HEK293 (cell line): Measurements from ENCODE around the gene MLXIPL.
"Not testable (repeated sequence)": the region's sequence is repeated elsewhere in the genome, so short reads cannot be mapped to it uniquely, and the experiment has no call there.

Experiments
- CTCF ChIA-PET: fragments of 350-600 bp; formaldehyde crosslinking; extraction: SDS; loops from one replicate; lab custom pipeline; 2021; ENCODE audit warnings: antibody characterized with exemption; lab: Yijun Ruan, JAX
- POLR2A ChIA-PET: fragments of 300-600 bp; formaldehyde crosslinking; extraction: SDS; loops from one replicate; lab custom pipeline; 2020; ENCODE audit warnings: antibody characterized with exemption, inconsistent platforms; lab: Yijun Ruan, JAX
- H3K27ac ChIP-seq: fragments of 200-500 bp; sonication (Bioruptor generic); 2 replicates; pipeline ENCODE4 v1.5.1; 2014; ENCODE audit warnings: low read depth, low read length, control low read depth, inconsistent platforms; ENCODE audit errors: extremely low read depth
- H3K36me3 ChIP-seq, 2 experiments: fragments of 200-500 bp in 1 of 2; sonication (Bioruptor generic) in 1 of 2; 1 replicate in 1 of 2; 2 replicates in 1 of 2; pipeline ENCODE4 v1.5.1; 2014 to 2017; ENCODE audit warnings: inconsistent platforms in 2 of 2, low read length in 2 of 2; ENCODE audit not compliant: control insufficient read depth in 2 of 2, insufficient read depth in 1 of 2
- H3K4me1 ChIP-seq: fragments of 200-500 bp; sonication (Bioruptor generic); 2 replicates; pipeline ENCODE4 v1.5.1; 2014; ENCODE audit warnings: mild to moderate bottlenecking, low read length, inconsistent platforms; ENCODE audit not compliant: control insufficient read depth, insufficient read depth
- H3K4me3 ChIP-seq: 2 replicates; pipeline ENCODE4 v1.5.1; 2011; ENCODE audit warnings: low read depth, mild to moderate bottlenecking, control low read depth, low read length, moderate library complexity
- H3K9me3 ChIP-seq: fragments of 200-500 bp; sonication (Bioruptor generic); 2 replicates; pipeline ENCODE4 v1.5.1; 2014; ENCODE audit warnings: low read depth, low read length, inconsistent platforms; ENCODE audit not compliant: control insufficient read depth, insufficient read depth
- FEZF1 ChIP-seq: fragments of 450-650 bp; formaldehyde crosslinking; IDR thresholded peaks from 2 replicates; pipeline ENCODE4 v1.5.1; 2016; ENCODE audit warnings: missing biosample characterization, missing genetic modification characterization
- HOXC10 ChIP-seq: sonication (generic); formaldehyde crosslinking; IDR thresholded peaks from 2 replicates; pipeline ENCODE4 v1.8.1; 2023; ENCODE audit warnings: mild to moderate bottlenecking, missing genetic modification reagents
- KLF7 ChIP-seq: fragments of 450-650 bp; formaldehyde crosslinking; IDR thresholded peaks from 2 replicates; pipeline ENCODE4 v1.5.1; 2016; ENCODE audit warnings: missing biosample characterization, missing genetic modification characterization, borderline replicate concordance
- YY1 ChIP-seq: fragments of 450-650 bp; formaldehyde crosslinking; IDR thresholded peaks from 2 replicates; pipeline ENCODE4 v1.5.1; 2018; ENCODE audit warnings: missing biosample characterization, missing genetic modification characterization
- ZNF169 ChIP-seq: fragments of 450-650 bp; formaldehyde crosslinking; IDR thresholded peaks from 2 replicates; pipeline ENCODE4 v1.5.1; 2016; ENCODE audit warnings: missing biosample characterization, missing genetic modification characterization
- ZNF18 ChIP-seq: fragments of 450-650 bp; formaldehyde crosslinking; IDR thresholded peaks from 2 replicates; pipeline ENCODE4 v1.5.1; 2016; ENCODE audit warnings: missing biosample characterization, missing genetic modification characterization
- ZNF266 ChIP-seq: fragments of 450-650 bp; formaldehyde crosslinking; IDR thresholded peaks from 2 replicates; pipeline ENCODE4 v1.5.1; 2016; ENCODE audit warnings: missing biosample characterization, missing genetic modification characterization, low read depth
- ZNF311 ChIP-seq: fragments of 450-650 bp; formaldehyde crosslinking; IDR thresholded peaks from 2 replicates; pipeline ENCODE4 v1.5.1; 2017; ENCODE audit warnings: missing biosample characterization, missing genetic modification characterization, borderline replicate concordance
- ZNF37A ChIP-seq: fragments of 450-650 bp; IDR thresholded peaks from 2 replicates; pipeline ENCODE4 v1.5.1; 2018; ENCODE audit warnings: missing biosample characterization, missing genetic modification characterization
- ZNF549 ChIP-seq: fragments of 450-650 bp; IDR thresholded peaks from 2 replicates; pipeline ENCODE4 v1.5.1; 2018; ENCODE audit warnings: missing biosample characterization, missing genetic modification characterization, mild to moderate bottlenecking, inconsistent platforms, moderate library complexity
- ZNF600 ChIP-seq: fragments of 450-650 bp; formaldehyde crosslinking; IDR thresholded peaks from 2 replicates; pipeline ENCODE4 v1.5.1; 2016; ENCODE audit warnings: missing biosample characterization, missing genetic modification characterization
- ZNF664 ChIP-seq: fragments of 450-650 bp; formaldehyde crosslinking; IDR thresholded peaks from 2 replicates; pipeline ENCODE4 v1.5.1; 2016; ENCODE audit warnings: missing biosample characterization, missing genetic modification characterization
- TF ChIP-seq, protein P1 (sequence below): fragments of 450-650 bp; formaldehyde crosslinking; IDR thresholded peaks from 2 replicates; pipeline ENCODE4 v1.5.1; 2017; ENCODE audit warnings: missing biosample characterization, missing genetic modification characterization
- TF ChIP-seq, protein P2 (sequence below): fragments of 450-650 bp; formaldehyde crosslinking; IDR thresholded peaks from 2 replicates; pipeline ENCODE4 v1.5.1; 2016; ENCODE audit warnings: missing biosample characterization, missing genetic modification characterization, borderline replicate concordance
- TF ChIP-seq, protein P3 (sequence below): sonication (generic); formaldehyde crosslinking; IDR thresholded peaks from 2 replicates; pipeline ENCODE4 v1.8.1; 2022; ENCODE audit warnings: mild to moderate bottlenecking, moderate library complexity, missing genetic modification reagents
- TF ChIP-seq, protein P4 (sequence below): fragments of 450-650 bp; formaldehyde crosslinking; conservative IDR thresholded peaks from 2 replicates; pipeline ENCODE4 v1.5.1; 2016; ENCODE audit warnings: low read depth, missing biosample characterization, missing genetic modification characterization
- TF ChIP-seq, protein P5 (sequence below): fragments of 450-650 bp; formaldehyde crosslinking; IDR thresholded peaks from 2 replicates; pipeline ENCODE4 v1.5.1; 2017; ENCODE audit warnings: missing biosample characterization, missing genetic modification characterization

MLXIPL gene

DNA sequence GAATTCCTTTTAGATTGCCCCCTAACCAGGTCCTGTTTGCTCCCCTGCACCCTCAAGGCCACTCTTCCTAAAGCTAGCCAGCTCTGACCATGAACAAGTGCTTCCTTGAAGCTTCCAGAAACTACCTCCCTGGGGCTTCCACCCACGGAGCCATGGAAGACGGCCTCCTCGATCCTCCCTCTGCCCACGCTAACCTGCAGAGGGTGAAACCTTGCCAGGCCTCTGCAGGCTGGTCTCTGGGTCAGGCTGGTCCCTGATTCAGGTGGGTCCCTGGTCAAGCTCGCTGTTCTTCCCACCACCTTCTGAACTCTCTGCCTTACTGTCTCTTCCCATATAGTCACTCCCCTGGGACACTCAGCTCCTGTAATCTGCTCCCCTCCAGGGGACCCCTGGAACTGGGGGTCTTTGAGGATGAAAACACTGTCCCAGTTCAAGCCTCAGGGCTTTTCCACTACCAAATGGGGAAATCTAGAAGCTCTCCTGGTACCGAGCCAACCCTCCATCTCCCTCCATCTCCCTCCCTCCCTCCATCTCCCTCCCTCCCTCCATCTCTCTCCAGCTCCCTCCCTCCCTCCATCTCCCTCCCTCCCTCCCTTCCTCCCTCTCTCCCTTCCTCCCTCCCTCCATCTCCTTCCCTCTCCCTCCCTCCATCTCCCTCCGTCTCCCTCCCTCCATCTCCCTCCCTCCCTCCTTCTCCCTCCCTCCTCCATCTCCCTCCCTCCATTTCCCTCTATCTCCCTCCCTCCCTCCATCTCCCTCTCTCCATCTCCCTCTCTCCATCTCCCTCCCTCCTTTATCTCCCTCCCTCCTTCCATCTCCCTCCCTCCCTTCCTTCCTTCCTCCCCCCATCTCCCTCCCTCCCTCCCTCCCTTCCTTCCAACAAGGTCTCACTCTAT, 2.9 kb downstream of the MLXIPL start (continued):
- TF ChIP-seq KLF7 = no peak
- no peak for TF ChIP-seq ZNF37A (tag by site-specific recombination)
- peak; percentile 98 for TF ChIP-seq ZNF169 (tag by site-specific recombination)
- no peak for TF ChIP-seq ZNF311 (tag by site-specific recombination)
- TF ChIP-seq, protein P1, sequence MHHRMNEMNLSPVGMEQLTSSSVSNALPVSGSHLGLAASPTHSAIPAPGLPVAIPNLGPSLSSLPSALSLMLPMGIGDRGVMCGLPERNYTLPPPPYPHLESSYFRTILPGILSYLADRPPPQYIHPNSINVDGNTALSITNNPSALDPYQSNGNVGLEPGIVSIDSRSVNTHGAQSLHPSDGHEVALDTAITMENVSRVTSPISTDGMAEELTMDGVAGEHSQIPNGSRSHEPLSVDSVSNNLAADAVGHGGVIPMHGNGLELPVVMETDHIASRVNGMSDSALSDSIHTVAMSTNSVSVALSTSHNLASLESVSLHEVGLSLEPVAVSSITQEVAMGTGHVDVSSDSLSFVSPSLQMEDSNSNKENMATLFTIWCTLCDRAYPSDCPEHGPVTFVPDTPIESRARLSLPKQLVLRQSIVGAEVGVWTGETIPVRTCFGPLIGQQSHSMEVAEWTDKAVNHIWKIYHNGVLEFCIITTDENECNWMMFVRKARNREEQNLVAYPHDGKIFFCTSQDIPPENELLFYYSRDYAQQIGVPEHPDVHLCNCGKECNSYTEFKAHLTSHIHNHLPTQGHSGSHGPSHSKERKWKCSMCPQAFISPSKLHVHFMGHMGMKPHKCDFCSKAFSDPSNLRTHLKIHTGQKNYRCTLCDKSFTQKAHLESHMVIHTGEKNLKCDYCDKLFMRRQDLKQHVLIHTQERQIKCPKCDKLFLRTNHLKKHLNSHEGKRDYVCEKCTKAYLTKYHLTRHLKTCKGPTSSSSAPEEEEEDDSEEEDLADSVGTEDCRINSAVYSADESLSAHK (tag by site-specific recombination) = no peak
- TF ChIP-seq YY1 (tag by site-specific recombination) = no peak
- TF ChIP-seq ZNF664 (tag by site-specific recombination) = no peak
- TF ChIP-seq ZNF600 = no peak
- no peak for TF ChIP-seq ZNF266 (tag by site-specific recombination)
- no peak for TF ChIP-seq FEZF1 (tag by site-specific recombination)
- TF ChIP-seq, all 188 proteins: peak for 6

- H3K4me3 ChIP-seq, H3K9me3 ChIP-seq, H3K27ac ChIP-seq, H3K4me1 ChIP-seq, POLR2A ChIA-PET, H3K36me3 ChIP-seq: not testable (repeated sequence)
- TF ChIP-seq ZNF18 = peak; percentile 94
- CTCF ChIA-PET = interaction anchor here (0.6 to 1.3 kb wide), 3 partner anchors 13 to 24 kb away, joined by 3 to 4 read pairs (median 3); no protein-coding TSS in a partner anchor
These were observed 4.9 kb downstream of the MLXIPL start for GRCh38 chr7:73619394-73619793.

DNA sequence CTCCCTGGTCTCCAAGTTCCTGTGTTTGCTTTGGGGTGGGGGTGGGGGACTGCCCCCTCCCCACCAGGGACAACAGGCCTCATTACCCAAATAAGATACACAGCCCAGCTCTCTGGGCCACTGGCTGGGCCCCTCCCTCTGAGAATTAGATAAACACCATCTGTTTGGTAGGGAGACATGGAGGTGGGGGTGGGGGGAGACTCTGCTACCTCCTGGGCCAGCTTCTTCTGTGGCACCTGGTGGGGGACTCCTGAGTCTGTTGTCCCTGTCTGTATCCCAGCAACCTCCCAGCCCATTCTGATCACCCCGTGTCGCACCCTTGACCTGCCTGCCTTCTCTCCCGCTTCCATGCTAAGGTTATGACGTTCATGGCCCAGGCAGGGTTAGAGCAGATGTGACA, 5.8 kb downstream of the MLXIPL start:
- H3K4me1 ChIP-seq = peaks cover 5% of the 10 kb centered on the region; the same call in 1 of the 2 replicates
- POLR2A ChIA-PET = no interaction called here
- no peak overlapping the region for H3K4me3 ChIP-seq
- CTCF ChIA-PET = no interaction called here
- H3K27ac ChIP-seq = no peak overlapping the region
- H3K9me3 ChIP-seq = no peaks in the 10 kb centered on the region
- H3K36me3 ChIP-seq = peaks cover 0 to 11% of the 10 kb centered on the region in 2 experiments; a peak in 1 of 3 replicates
- TF ChIP-seq, protein P2, sequence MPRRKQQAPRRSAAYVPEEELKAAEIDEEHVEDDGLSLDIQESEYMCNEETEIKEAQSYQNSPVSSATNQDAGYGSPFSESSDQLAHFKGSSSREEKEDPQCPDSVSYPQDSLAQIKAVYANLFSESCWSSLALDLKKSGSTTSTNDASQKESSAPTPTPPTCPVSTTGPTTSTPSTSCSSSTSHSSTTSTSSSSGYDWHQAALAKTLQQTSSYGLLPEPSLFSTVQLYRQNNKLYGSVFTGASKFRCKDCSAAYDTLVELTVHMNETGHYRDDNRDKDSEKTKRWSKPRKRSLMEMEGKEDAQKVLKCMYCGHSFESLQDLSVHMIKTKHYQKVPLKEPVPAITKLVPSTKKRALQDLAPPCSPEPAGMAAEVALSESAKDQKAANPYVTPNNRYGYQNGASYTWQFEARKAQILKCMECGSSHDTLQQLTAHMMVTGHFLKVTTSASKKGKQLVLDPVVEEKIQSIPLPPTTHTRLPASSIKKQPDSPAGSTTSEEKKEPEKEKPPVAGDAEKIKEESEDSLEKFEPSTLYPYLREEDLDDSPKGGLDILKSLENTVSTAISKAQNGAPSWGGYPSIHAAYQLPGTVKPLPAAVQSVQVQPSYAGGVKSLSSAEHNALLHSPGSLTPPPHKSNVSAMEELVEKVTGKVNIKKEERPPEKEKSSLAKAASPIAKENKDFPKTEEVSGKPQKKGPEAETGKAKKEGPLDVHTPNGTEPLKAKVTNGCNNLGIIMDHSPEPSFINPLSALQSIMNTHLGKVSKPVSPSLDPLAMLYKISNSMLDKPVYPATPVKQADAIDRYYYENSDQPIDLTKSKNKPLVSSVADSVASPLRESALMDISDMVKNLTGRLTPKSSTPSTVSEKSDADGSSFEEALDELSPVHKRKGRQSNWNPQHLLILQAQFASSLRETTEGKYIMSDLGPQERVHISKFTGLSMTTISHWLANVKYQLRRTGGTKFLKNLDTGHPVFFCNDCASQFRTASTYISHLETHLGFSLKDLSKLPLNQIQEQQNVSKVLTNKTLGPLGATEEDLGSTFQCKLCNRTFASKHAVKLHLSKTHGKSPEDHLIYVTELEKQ (tag by site-specific recombination) = no peak
- TF ChIP-seq ZNF549 (tag by site-specific recombination) (no peak), HOXC10 (CRISPR knock-in tag) (no peak)
- TF ChIP-seq, protein P3, sequence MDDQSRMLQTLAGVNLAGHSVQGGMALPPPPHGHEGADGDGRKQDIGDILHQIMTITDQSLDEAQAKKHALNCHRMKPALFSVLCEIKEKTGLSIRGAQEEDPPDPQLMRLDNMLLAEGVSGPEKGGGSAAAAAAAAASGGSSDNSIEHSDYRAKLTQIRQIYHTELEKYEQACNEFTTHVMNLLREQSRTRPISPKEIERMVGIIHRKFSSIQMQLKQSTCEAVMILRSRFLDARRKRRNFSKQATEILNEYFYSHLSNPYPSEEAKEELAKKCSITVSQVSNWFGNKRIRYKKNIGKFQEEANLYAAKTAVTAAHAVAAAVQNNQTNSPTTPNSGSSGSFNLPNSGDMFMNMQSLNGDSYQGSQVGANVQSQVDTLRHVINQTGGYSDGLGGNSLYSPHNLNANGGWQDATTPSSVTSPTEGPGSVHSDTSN (CRISPR knock-in tag) = no peak
- TF ChIP-seq, protein P4, sequence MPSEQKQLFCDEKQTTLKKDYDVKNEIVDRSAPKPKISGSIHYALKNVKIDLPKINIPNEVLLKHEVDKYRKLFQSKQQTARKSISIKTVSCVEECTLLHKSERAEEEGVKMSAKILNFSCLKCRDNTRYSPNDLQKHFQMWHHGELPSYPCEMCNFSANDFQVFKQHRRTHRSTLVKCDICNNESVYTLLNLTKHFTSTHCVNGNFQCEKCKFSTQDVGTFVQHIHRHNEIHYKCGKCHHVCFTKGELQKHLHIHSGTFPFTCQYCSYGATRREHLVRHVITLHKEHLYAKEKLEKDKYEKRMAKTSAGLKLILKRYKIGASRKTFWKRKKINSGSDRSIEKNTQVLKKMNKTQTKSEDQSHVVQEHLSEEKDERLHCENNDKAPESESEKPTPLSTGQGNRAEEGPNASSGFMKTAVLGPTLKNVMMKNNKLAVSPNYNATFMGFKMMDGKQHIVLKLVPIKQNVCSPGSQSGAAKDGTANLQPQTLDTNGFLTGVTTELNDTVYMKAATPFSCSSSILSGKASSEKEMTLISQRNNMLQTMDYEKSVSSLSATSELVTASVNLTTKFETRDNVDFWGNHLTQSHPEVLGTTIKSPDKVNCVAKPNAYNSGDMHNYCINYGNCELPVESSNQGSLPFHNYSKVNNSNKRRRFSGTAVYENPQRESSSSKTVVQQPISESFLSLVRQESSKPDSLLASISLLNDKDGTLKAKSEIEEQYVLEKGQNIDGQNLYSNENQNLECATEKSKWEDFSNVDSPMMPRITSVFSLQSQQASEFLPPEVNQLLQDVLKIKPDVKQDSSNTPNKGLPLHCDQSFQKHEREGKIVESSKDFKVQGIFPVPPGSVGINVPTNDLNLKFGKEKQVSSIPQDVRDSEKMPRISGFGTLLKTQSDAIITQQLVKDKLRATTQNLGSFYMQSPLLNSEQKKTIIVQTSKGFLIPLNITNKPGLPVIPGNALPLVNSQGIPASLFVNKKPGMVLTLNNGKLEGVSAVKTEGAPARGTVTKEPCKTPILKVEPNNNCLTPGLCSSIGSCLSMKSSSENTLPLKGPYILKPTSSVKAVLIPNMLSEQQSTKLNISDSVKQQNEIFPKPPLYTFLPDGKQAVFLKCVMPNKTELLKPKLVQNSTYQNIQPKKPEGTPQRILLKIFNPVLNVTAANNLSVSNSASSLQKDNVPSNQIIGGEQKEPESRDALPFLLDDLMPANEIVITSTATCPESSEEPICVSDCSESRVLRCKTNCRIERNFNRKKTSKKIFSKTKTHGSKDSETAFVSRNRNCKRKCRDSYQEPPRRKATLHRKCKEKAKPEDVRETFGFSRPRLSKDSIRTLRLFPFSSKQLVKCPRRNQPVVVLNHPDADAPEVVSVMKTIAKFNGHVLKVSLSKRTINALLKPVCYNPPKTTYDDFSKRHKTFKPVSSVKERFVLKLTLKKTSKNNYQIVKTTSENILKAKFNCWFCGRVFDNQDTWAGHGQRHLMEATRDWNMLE = no peak
- TF ChIP-seq, protein P5, sequence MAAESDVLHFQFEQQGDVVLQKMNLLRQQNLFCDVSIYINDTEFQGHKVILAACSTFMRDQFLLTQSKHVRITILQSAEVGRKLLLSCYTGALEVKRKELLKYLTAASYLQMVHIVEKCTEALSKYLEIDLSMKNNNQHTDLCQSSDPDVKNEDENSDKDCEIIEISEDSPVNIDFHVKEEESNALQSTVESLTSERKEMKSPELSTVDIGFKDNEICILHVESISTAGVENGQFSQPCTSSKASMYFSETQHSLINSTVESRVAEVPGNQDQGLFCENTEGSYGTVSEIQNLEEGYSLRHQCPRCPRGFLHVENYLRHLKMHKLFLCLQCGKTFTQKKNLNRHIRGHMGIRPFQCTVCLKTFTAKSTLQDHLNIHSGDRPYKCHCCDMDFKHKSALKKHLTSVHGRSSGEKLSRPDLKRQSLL (tag by site-specific recombination) = no peak
